NB4 (cell line): Measurements from ENCODE around the gene DBNDD2.

ENCODE experiments used
- POLR2A ChIP-seq: IDR thresholded peaks from 2 replicates; pipeline ENCODE4 v1.6.1; 2011; ENCODE audit warnings: mild to moderate bottlenecking; ENCODE audit not compliant: insufficient read length; ENCODE audit errors: extremely low read depth
- TF ChIP-seq, protein P1 (sequence below): IDR thresholded peaks from one replicate; pipeline ENCODE4 v1.5.1; 2012; ENCODE audit warnings: low read depth, low read length
- TF ChIP-seq, protein P2 (sequence below): IDR thresholded peaks from 2 replicates; pipeline ENCODE4 v1.6.1; 2011; ENCODE audit warnings: low read depth, low read length

DNA sequence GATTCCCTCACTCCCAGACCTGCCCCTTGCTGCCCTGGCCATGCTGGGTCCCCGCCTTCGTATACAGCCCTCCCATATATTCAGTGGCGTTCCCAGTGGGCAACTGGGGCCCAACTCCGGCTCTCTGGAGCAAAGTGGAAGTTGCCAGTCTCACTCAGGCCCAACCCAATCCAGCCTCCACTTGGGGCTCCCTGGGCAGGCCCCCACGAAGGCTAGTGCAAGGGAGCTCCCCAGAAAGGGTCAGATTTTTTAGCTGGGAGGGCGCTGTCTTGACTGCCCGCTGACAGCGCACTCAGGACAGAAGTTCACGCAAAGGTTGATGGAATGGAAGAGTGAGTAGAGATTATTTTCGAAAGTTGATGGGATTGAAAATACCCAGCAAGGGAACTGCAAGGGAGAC lies 35.8 kb upstream of the DBNDD2 start:
- TF ChIP-seq, protein P1, sequence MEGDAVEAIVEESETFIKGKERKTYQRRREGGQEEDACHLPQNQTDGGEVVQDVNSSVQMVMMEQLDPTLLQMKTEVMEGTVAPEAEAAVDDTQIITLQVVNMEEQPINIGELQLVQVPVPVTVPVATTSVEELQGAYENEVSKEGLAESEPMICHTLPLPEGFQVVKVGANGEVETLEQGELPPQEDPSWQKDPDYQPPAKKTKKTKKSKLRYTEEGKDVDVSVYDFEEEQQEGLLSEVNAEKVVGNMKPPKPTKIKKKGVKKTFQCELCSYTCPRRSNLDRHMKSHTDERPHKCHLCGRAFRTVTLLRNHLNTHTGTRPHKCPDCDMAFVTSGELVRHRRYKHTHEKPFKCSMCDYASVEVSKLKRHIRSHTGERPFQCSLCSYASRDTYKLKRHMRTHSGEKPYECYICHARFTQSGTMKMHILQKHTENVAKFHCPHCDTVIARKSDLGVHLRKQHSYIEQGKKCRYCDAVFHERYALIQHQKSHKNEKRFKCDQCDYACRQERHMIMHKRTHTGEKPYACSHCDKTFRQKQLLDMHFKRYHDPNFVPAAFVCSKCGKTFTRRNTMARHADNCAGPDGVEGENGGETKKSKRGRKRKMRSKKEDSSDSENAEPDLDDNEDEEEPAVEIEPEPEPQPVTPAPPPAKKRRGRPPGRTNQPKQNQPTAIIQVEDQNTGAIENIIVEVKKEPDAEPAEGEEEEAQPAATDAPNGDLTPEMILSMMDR: no peak
- TF ChIP-seq POLR2A: no peak
- TF ChIP-seq, protein P2, sequence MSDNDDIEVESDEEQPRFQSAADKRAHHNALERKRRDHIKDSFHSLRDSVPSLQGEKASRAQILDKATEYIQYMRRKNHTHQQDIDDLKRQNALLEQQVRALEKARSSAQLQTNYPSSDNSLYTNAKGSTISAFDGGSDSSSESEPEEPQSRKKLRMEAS: no peak
